GDM1 (cell line): ENCODE results near the gene PABPN1.

Source experiments
- DNase-seq: peaks from one replicate; lab custom pipeline; 2025; lab: John Stamatoyannopoulos, UW

PABPN1 gene

DNA sequence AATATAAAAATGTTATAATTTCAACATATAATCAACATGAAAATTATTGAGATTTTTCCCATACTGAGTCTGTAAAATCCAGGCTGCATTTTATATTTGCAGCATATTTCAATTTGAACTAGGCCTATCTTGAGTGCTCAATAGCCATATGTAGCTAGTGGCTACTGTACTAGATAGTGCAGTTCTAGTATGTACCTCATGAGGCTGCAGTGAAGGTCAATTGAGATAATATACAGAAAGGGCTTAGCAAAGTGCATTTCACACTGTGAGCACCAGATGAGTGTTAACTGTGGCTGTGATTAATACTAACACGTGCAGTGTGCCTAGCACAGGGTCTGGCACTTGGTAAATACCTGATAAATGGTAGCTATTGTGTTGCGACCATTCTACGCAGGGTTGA lies 36.8 kb downstream of the PABPN1 start:
- no peak for DNase-seq

DNA sequence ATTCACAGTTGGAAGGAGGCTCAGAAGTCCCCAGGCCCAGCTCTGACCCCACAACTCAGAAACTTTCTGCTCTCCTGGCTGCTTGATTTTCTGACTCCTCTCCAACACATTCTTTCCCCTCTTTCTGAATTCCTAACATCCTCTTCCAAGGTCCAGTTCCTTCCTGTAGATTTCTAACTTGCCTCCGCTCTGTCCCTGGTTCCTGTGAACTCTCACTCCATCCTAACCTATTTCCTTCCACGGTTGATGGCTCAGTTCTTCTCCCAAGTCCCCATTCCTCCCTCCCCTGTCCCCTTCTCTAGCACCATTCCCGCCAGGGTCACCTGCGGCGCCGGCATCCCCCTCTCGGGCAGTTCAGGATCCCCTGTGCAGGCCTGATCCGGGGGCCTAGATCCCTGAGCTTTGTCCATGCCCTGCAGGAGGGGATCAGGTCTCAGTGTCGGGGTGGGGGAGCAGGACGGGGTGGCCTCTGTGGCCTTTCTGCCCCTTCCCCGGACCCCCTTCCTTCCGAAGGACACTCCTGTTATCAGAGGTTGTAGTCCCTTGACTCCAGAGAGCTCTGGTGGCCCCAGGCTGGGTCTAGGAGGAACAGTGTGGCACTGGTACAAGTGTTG lies 37.4 kb downstream of the PABPN1 start:
- DNase-seq, result no peak

GRCh38 chr14:23359167-23359626 lies 37.9 kb downstream of the PABPN1 start:
- no peak for DNase-seq

DNA sequence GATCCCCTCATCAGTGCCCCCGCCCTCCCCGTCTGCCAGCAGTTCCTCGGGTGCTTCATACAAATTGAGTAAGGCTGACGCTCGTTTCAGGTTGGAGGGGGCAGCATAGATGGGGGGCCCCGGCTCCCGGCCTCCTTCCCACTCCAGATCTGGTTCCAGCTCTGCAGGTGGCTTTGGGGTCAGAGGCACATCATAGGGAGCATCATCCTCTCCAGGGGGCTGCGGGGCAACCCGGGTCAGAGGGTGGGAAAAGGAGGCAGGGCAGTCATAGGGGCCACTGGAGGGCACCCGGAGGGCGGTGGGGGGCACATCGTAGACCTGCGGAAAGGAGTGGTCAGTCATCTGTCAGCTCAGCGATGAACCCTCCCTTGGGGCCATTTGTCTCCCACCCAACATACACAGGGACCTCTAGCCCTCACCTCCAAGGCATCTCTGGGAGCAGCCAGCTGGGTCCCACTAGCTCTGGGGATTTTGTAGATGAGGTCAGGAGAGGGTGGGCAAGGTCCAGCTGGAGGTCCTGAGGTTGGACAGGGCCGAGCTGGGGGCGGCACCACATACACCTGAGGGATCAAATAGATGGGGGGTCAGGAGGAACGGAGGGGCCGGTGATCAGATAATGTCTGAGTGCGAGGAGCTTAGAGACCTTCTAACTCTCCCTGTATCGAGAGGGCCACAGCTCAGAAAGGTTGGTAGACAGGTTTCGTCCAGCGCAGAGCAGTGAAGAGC lies 38.6 kb downstream of the PABPN1 start:
- DNase-seq, result no peak

GRCh38 chr14:23360496-23360895 lies 39.2 kb downstream of the PABPN1 start:
- no peak for DNase-seq

GRCh38 chr14:23361320-23361719 lies 40.1 kb downstream of the PABPN1 start:
- DNase-seq, result no peak

DNA sequence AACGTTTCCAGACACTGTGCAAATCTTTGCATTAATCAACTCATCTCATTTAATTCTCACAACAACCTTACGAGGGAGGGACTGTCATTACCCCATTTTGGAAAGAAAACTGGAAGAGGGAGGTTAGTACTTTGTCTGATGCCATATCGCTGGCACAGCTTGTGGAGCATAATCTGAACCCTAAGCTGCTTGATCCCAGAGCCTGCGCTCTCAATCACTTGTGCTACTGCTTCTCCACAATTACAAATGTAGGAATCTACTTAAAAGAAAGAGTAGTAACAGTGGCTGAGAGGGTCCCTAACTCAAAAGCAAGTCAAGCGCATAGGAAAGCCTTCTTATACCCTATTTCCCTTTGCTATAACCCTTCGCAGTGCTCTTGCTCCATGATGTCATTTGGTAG lies 40.5 kb downstream of the PABPN1 start:
- DNase-seq, result no peak

GRCh38 chr14:23362200-23362599 lies 40.9 kb downstream of the PABPN1 start:
- no peak for DNase-seq

DNA sequence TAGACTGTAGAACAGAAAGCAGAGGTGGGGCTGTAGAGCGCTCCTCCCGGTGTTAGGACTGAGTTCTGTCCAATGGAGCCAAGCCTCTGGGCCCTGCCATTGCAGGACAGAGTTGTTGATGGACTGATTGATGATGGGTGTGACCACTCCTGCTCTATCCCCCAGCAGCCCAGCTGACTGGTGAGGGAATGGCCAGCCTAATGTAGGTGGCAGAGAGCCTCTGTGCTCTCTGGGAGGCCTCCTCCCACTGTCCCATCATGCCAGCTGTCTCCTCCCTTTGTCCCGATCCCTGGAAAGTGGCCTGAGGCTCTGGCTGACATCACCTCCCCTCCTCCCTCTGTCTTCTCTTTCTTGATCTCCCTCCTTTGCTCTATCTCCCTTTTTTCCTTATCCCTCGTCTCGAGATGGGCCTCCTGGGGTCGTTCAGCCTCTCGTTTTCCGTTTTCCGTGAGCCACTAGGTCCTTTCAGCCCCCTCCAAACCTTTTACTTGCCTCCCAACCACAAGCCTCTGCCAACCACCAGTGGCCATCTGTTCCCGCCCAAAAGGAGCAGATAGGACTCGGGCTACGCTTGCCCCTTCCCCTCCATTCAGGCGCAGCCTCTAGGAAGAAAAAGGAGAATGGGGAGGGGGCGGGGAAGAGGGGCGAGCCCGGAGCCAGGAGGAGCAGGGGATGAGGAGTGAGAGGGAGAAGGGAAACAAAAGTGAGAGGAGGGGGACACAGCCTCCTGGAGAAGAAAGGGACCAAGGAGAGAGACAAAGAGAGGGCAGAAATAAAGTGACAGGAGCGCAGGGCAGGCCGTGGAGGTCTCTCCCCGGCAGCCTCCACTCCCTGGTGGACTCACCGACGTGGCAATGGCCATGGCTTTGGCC lies 43.1 kb downstream of the PABPN1 start:
- DNase-seq, result no peak

DNA sequence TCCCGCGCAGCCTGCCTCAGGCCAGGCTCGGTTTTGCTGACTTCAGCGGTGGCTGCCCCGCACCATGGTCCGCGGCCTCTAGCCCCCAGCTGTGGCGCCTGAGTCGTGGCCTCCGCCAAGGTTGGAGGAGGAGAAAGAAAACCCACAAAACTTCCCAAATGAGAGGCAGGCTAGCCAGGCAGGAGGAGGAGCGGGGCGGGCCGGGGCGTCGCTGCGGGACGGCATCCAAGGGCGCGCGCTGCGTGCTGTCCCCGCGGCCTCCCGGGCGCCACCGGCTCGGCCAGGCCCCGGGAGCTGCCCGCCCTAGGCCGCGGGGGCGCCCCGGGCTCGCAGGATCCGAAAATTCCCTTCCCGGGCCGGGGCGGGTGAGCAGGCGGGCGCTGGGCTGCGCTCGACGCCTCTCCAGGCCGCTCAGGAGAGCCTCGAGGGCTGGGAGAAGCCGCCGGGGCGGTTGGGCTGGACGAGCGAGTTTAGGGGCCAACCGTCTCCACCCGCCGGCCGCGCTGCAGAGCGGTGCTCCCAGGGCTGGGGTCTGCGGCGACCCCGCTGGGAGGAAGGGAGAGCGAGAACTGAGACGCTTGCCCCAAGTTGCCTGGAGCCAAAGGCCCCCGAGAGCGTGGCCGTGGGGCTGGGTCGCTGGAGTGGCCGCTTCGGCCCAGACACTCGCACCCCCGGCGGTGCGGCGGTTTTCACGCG lies 43.9 kb downstream of the PABPN1 start, which contains the start of gene EFS:
Gene EFS (minus strand): TSS at position 137 of the 696 bp plus-strand sequence. CDS start 147 bp downstream, outside the sequence.
- no peak for DNase-seq

- no peak for DNase-seq
Observed at GRCh38 chr14:23365732-23366425, 44.6 kb downstream of the PABPN1 start.

DNA sequence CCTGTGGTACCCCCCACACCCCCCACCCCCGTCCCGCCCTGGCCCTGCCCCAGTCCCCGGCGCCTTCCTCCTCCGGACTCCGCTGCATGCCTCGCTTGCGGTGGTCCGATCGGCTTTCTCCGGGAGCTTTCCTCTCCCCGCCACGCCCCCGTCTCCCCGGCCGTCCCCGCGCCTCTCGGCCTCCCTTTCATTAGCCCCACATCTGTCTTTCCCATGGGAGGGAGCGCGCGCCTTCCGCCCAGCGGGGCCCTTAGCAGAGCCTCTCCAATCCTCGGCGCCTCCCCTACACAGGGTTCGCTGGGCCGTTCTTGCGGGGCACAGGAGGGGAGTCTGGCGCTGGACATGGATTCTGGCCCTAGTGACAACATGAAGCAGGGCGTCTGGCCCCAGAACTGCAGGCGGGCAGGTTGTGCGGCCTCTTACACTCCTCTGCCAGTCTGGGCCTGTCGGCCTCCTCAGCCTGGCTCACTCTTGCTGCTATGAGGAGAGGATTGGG lies 45.2 kb downstream of the PABPN1 start:
- DNase-seq, result no peak

GRCh38 chr14:23370221-23370620 lies 49.0 kb downstream of the PABPN1 start:
- no peak for DNase-seq

GRCh38 chr14:23371865-23372264 lies 50.6 kb downstream of the PABPN1 start:
- DNase-seq, result no peak

- DNase-seq, result no peak
Observed at GRCh38 chr14:23372509-23372908, 51.3 kb downstream of the PABPN1 start, which contains the start of gene IL25. Gene IL25, plus strand, starts transcription at chr14:23372809.

- no peak for DNase-seq
Observed at GRCh38 chr14:23373041-23373440, 51.8 kb downstream of the PABPN1 start.
